Measurements from ENCODE around the gene ATF6.

Gene ATF6

DNA sequence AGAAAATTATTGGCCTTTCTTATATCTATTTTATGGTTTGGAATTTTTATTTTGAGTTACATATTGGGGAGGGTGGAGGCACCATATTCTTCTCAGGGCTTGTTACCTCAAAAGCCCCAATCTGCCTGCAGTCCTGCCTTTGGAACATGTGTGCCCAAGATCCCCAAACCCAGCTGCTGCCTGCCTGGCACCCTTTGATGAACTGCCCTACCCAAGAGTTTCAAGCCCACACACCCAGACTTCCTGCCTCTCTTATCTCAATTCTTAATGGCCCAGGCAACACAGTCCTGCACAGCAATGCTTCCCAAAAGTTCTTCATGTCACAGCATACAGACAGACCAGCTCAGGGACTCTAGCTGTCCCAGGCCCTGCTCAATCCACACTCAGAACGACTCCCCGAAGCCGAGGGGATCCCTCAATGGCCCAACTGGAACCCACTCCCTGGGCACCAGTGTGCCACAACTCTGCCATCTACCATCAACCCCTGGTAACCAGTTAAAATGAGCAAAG lies 238.4 kb downstream of the ATF6 start:
- H3K9ac ChIP-seq (ENCODE audit: low read length), result no peak overlapping the region
- DNase-seq, result no peak
- no peaks in the 10 kb centered on the region for H3K27me3 ChIP-seq (replicated peaks; ENCODE audit: insufficient read depth, low read length)
- H3K9me2 ChIP-seq (replicated peaks; ENCODE audit: insufficient read depth, low read length), result no peaks in the 10 kb centered on the region
- no peaks in the 10 kb centered on the region for H3K9me3 ChIP-seq (replicated peaks; ENCODE audit: insufficient read depth, low read length)
- no peaks in the 10 kb centered on the region for H3K79me2 ChIP-seq (ENCODE audit: low read length)
- no peak overlapping the region for H3K27ac ChIP-seq (ENCODE audit: low read length)
- peaks cover 8% of the 10 kb centered on the region; the same call in 1 of the 2 replicates for H3K4me1 ChIP-seq (ENCODE audit: low read length)
- no peaks in the 10 kb centered on the region for H4K20me1 ChIP-seq (ENCODE audit: insufficient read depth, low read length)
- no peak overlapping the region for H3K4me2 ChIP-seq (ENCODE audit: low read depth, low read length)
- TF ChIP-seq, protein P1, sequence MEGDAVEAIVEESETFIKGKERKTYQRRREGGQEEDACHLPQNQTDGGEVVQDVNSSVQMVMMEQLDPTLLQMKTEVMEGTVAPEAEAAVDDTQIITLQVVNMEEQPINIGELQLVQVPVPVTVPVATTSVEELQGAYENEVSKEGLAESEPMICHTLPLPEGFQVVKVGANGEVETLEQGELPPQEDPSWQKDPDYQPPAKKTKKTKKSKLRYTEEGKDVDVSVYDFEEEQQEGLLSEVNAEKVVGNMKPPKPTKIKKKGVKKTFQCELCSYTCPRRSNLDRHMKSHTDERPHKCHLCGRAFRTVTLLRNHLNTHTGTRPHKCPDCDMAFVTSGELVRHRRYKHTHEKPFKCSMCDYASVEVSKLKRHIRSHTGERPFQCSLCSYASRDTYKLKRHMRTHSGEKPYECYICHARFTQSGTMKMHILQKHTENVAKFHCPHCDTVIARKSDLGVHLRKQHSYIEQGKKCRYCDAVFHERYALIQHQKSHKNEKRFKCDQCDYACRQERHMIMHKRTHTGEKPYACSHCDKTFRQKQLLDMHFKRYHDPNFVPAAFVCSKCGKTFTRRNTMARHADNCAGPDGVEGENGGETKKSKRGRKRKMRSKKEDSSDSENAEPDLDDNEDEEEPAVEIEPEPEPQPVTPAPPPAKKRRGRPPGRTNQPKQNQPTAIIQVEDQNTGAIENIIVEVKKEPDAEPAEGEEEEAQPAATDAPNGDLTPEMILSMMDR (IDR thresholded peaks at IDR 0.05; ENCODE audit: low read length), result no peak
- TF ChIP-seq EZH2phosphoT487 (IDR thresholded peaks at IDR 0.05; ENCODE audit: low read length) (no peak), EZH2 (optimal IDR thresholded peaks at IDR 0.05; ENCODE audit: low read depth, low read length) (no peak)
- no peaks in the 10 kb centered on the region for H3F3A ChIP-seq (ENCODE audit: insufficient read depth, low read length)
- no peak overlapping the region for H2AFZ ChIP-seq (ENCODE audit: low read length)
- H3K4me3 ChIP-seq (ENCODE audit: low read length), result no peak overlapping the region
- H3K36me3 ChIP-seq (replicated peaks; ENCODE audit: insufficient read depth, low read length), result no peaks in the 10 kb centered on the region

DNA sequence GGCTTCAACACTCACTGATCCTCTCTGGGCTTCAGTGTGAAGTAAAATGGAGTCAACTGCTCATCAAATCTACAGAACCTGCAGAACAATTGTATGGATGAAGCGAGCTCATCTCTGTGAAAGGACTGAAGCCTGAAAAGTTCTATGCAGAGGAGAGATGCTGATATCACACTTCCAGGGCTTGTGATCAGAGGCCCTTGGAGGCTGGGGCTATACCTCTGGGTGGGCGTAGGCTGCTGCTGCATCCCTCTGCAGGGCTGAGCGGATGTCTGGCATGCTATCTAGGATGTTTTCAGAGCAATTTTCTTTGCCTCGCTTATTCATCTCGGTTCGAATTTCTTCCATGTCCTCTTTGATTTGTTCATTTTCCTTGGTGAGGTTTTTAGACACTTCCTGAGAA lies 240.0 kb downstream of the ATF6 start:
- Histone ChIP-seq H3K4me1 (ENCODE audit: low read length) (peaks cover 8% of the 10 kb centered on the region; the same call in 1 of the 2 replicates), H3K27me3 (replicated peaks; ENCODE audit: insufficient read depth, low read length) (no peaks in the 10 kb centered on the region), H3K9ac (ENCODE audit: low read length) (no peak overlapping the region), H3K9me2 (replicated peaks; ENCODE audit: insufficient read depth, low read length) (no peaks in the 10 kb centered on the region), H4K20me1 (ENCODE audit: insufficient read depth, low read length) (no peaks in the 10 kb centered on the region), H2AFZ (ENCODE audit: low read length) (no peak overlapping the region), H3K36me3 (replicated peaks; ENCODE audit: insufficient read depth, low read length) (no peaks in the 10 kb centered on the region), H3K27ac (ENCODE audit: low read length) (no peak overlapping the region), H3K9me3 (replicated peaks; ENCODE audit: insufficient read depth, low read length) (no peaks in the 10 kb centered on the region), H3K4me3 (ENCODE audit: low read length) (no peak overlapping the region), H3K79me2 (ENCODE audit: low read length) (no peaks in the 10 kb centered on the region), H3F3A (ENCODE audit: insufficient read depth, low read length) (no peaks in the 10 kb centered on the region), H3K4me2 (ENCODE audit: low read depth, low read length) (no peak overlapping the region)
- no peak for DNase-seq
- TF ChIP-seq EZH2 (optimal IDR thresholded peaks at IDR 0.05; ENCODE audit: low read depth, low read length), result no peak
- TF ChIP-seq, protein P1 (IDR thresholded peaks at IDR 0.05; ENCODE audit: low read length), result no peak
- TF ChIP-seq EZH2phosphoT487 (IDR thresholded peaks at IDR 0.05; ENCODE audit: low read length), result no peak

DNA sequence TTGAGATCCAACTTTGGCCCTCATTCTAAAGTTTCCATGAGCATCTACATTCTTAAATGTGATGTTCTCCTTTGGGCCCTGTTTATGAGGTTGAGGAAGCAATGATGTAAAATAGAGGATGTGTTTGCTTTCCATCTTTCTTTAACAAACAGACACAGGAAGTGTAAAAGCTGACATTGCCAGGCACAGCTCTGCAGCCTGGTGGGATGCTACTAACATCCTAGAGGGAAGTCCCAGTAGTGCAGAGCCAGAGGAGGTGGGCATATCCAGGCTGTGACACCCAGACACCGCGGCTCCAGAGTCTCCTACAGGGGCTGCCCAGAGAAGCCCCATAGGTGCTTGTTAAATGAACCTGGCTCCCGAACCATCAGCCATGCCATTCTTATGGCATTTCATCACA lies 241.3 kb downstream of the ATF6 start:
- H3K79me2 ChIP-seq (ENCODE audit: low read length), result no peaks in the 10 kb centered on the region
- H3K4me1 ChIP-seq (ENCODE audit: low read length), result peaks cover 8% of the 10 kb centered on the region; the same call in 1 of the 2 replicates
- H3K36me3 ChIP-seq (replicated peaks; ENCODE audit: insufficient read depth, low read length), result no peaks in the 10 kb centered on the region
- no peak for DNase-seq
- H2AFZ ChIP-seq (ENCODE audit: low read length), result no peak overlapping the region
- H3K9me3 ChIP-seq (replicated peaks; ENCODE audit: insufficient read depth, low read length), result no peaks in the 10 kb centered on the region
- H3K4me3 ChIP-seq (ENCODE audit: low read length), result no peak overlapping the region
- H3K27ac ChIP-seq (ENCODE audit: low read length), result no peak overlapping the region
- TF ChIP-seq EZH2 (optimal IDR thresholded peaks at IDR 0.05; ENCODE audit: low read depth, low read length) (no peak), EZH2phosphoT487 (IDR thresholded peaks at IDR 0.05; ENCODE audit: low read length) (no peak)
- TF ChIP-seq, protein P1 (IDR thresholded peaks at IDR 0.05; ENCODE audit: low read length), result no peak
- no peaks in the 10 kb centered on the region for H4K20me1 ChIP-seq (ENCODE audit: insufficient read depth, low read length)
- no peak overlapping the region for H3K9ac ChIP-seq (ENCODE audit: low read length)
- H3K4me2 ChIP-seq (ENCODE audit: low read depth, low read length), result no peak overlapping the region
- no peaks in the 10 kb centered on the region for H3K9me2 ChIP-seq (replicated peaks; ENCODE audit: insufficient read depth, low read length)
- no peaks in the 10 kb centered on the region for H3F3A ChIP-seq (ENCODE audit: insufficient read depth, low read length)
- H3K27me3 ChIP-seq (replicated peaks; ENCODE audit: insufficient read depth, low read length), result no peaks in the 10 kb centered on the region

Measured in MM.1S (cell line).